ENCODE measurements around the gene R3HDM1.
"Not testable (repeated sequence)": the region's sequence is repeated elsewhere in the genome, so short reads cannot be mapped to it uniquely, and the experiment has no call there.

Gene R3HDM1

GRCh38 chr2:135651717-135652116, 120.4 kb downstream of the R3HDM1 start:
- DNase-seq (ENCODE audit: low read depth) = no peak
- H3K4me3 ChIP-seq (replicated peaks; ENCODE audit: low read depth, low read length) = no peak overlapping the region
- TF ChIP-seq CTCF (IDR thresholded peaks at IDR 0.05; ENCODE audit: low read length, missing control alignments) = no peak

- DNase-seq (ENCODE audit: low read depth); H3K4me3 ChIP-seq (replicated peaks; ENCODE audit: low read depth, low read length): not testable (repeated sequence)
Observed at GRCh38 chr2:135654239-135654638, 123.0 kb downstream of the R3HDM1 start.

DNA sequence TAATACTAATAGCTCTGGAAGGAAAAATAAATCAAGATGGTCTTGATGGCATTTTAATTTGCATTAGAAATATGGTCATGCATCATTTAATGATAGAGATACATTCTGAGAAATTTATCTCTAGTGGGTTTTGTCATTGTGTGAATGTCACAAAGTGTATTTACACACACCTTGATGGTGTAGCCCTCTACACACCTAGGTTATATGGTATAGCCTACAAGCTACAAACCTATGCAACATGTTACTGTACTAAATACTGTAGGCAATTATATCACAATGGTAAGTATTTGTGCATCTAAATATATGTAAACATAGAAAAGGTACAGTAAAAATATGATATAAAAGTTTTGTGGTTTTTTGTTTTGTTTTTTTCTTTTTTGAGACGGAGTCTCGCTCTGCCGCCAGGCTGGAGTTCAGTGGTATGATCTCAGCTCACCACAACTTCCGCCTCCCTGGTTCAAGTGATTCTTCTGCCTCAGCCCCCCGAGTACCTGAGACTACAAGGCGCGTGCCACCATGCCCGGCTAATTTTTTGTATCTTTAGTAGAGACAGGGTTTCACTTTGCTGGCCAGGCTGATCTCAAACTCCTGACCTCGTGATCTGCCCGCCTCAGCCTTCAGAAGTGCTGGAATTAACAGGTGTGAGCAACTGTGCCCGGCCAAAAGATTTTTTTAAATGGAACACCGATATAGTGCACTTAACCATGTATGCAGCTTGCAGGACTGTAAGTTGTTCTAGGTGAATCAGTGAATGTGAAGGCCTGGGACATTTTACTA, 126.7 kb downstream of the R3HDM1 start:
- no peak overlapping the region for H3K4me3 ChIP-seq (replicated peaks; ENCODE audit: low read depth, low read length)
- no peak for DNase-seq (ENCODE audit: low read depth)

DNA sequence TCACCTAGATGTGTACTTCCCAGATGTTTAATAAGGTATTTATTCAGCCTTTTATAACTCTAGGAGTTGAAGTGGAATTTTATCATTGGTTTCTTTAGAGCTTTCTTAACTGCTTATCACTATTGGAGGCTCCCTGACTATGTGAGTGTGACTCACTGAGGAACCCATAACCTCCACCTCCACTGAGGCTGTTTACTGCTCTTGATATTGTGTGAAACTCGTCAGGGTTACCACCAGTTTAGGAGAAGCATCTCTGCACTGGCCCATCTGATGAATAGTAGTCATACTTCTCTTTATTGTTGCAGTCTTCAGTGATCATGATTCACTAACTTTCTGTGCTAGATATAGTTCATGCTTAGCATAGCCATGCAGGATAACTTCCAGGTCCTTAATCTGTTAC, 130.8 kb downstream of the R3HDM1 start:
- no peak for TF ChIP-seq CTCF (IDR thresholded peaks at IDR 0.05; ENCODE audit: low read length, missing control alignments)
- no peak overlapping the region for H3K4me3 ChIP-seq (replicated peaks; ENCODE audit: low read depth, low read length)
- peak; percentile 21 for DNase-seq (ENCODE audit: low read depth)

More for the DNA sequence above, 126.7 kb downstream of the R3HDM1 start:
- TF ChIP-seq CTCF (IDR thresholded peaks at IDR 0.05; ENCODE audit: low read length, missing control alignments) = no peak

GRCh38 chr2:135663148-135663700, 131.9 kb downstream of the R3HDM1 start:
- TF ChIP-seq CTCF (IDR thresholded peaks at IDR 0.05; ENCODE audit: low read length, missing control alignments) = no peak
- DNase-seq (ENCODE audit: low read depth) = no peak
- H3K4me3 ChIP-seq (replicated peaks; ENCODE audit: low read depth, low read length) = no peak overlapping the region

DNA sequence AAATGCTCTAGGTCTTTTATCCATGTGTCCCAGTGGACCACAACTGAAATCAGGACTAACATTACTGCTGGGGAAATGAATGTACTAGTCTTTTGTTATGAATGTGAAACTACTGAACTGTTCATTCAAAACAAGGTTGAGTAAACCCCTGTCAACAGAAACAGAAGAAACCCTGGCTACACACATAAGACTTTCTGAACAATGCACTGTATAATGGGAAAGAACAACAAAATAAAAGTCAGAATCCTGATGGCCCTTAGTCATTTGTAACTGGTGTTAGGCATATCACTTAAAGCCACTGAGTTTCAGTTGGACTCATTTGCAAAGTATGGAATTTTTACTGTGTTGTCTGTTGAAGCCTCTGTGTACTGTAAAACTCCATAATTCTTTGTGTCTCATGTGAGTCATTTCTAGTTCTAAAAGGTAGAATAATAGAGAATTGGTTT, 133.4 kb downstream of the R3HDM1 start:
- no peak for TF ChIP-seq CTCF (IDR thresholded peaks at IDR 0.05; ENCODE audit: low read length, missing control alignments)
- H3K4me3 ChIP-seq (replicated peaks; ENCODE audit: low read depth, low read length) = no peak overlapping the region
- DNase-seq (ENCODE audit: low read depth) = peak; percentile 53

GRCh38 chr2:135667045-135667444, 135.8 kb downstream of the R3HDM1 start:
- peak; percentile 44 for DNase-seq (ENCODE audit: low read depth)
- no peak overlapping the region for H3K4me3 ChIP-seq (replicated peaks; ENCODE audit: low read depth, low read length)
- TF ChIP-seq CTCF (IDR thresholded peaks at IDR 0.05; ENCODE audit: low read length, missing control alignments) = no peak
